Esophagus (tissue), 2 donors: Measurements from ENCODE around the gene CARD14. TPM values are rescaled to one million over a fixed set of nuclear protein-coding genes. Genes with fewer than 3 reads are reported as not detected.
"Not testable (repeated sequence)": the region's sequence is repeated elsewhere in the genome, so short reads cannot be mapped to it uniquely, and the experiment has no call there.

Experiments
- H3K27ac ChIP-seq, 2 donors: one replicate each; pipeline ENCODE4 v1.5.1; 2013; ENCODE audit warnings: low read depth in 2 of 2, mild to moderate bottlenecking in 2 of 2, inconsistent platforms in 1 of 2, low read length in 1 of 2, moderate library complexity in 1 of 2
- H3K27me3 ChIP-seq, 2 donors: one replicate each; pipeline ENCODE4 v1.6.1; 2013; ENCODE audit warnings: low read length in 2 of 2, control low read depth in 1 of 2, mild to moderate bottlenecking in 1 of 2; ENCODE audit not compliant: insufficient read depth in 2 of 2, control insufficient read depth in 1 of 2
- H3K36me3 ChIP-seq, 2 donors: one replicate each; pipeline ENCODE4 v1.6.1; 2013; ENCODE audit warnings: low read length in 1 of 2; ENCODE audit not compliant: control insufficient read depth in 2 of 2, insufficient read depth in 2 of 2
- H3K4me1 ChIP-seq, 2 donors: one replicate each; pipeline ENCODE4 v1.6.1; 2013; ENCODE audit warnings: low read length in 1 of 2; ENCODE audit not compliant: control insufficient read depth in 2 of 2, insufficient read depth in 2 of 2
- H3K4me3 ChIP-seq, 2 donors: one replicate each; pipeline ENCODE4 v1.5.1; 2013; ENCODE audit warnings: low read length in 2 of 2, mild to moderate bottlenecking in 2 of 2, low read depth in 1 of 2, moderate library complexity in 1 of 2
- H3K9me3 ChIP-seq, 2 donors: one replicate each; pipeline ENCODE4 v1.6.1; 2013; ENCODE audit warnings: mild to moderate bottlenecking in 2 of 2, low read depth in 1 of 2, low read length in 1 of 2, moderate library complexity in 1 of 2; ENCODE audit not compliant: control insufficient read depth in 2 of 2, insufficient read depth in 1 of 2
- WGBS, 2 donors: extraction: QIAGEN DNeasy Blood & Tissue Kit; methylation state at CpG; one replicate each; pipeline ENCODE4 v1.1.7; 2013; 5-methylcytosine and 5-hydroxymethylcytosine counted together
- polyA plus RNA-seq, 2 donors: library from polyadenylated mRNA; stranded (reverse); fragments of 200-250 nt; gene quantifications; one replicate each; pipeline ENCODE4 v1.2.3, GENCODE V29; 2013
- donor health status: healthy with polysubstance abuse.
- donor health status: Bipolar disorder and iron deficiency.

The CARD14 gene
- polyA plus RNA-seq, 2 donors: 25.7 to 28.0 TPM

GRCh38 chr17:80243526-80244433 is 74.0 kb downstream of the CARD14 start:
- 93 to 95% methylated on average over 26 of the region's 26 CpGs for WGBS, 2 donors
- Histone ChIP-seq H3K36me3 (peaks cover 0 to 18% of the 10 kb centered on the region in 2 donors), H3K27ac (no peak overlapping the region), H3K27me3 (no peaks in the 10 kb centered on the region), H3K4me3 (no peak overlapping the region), H3K4me1 (no peaks in the 10 kb centered on the region), H3K9me3 (no peaks in the 10 kb centered on the region)

GRCh38 chr17:80244448-80244847 is 74.6 kb downstream of the CARD14 start:
- not testable (repeated sequence) for H3K27me3 ChIP-seq, H3K9me3 ChIP-seq, H3K27ac ChIP-seq, H3K4me1 ChIP-seq, H3K4me3 ChIP-seq
- 96% methylated on average over 6 of the region's 6 CpGs for whole genome bisulfite sequencing, 2 donors
- H3K36me3 ChIP-seq: peaks cover 0 to 21% of the 10 kb centered on the region in 2 donors

- WGBS, 2 donors: 89 to 90% methylated on average over 22 of the region's 22 CpGs
- no peaks in the 10 kb centered on the region for H3K9me3 ChIP-seq
- no peak overlapping the region for H3K27ac ChIP-seq
- H3K27me3 ChIP-seq: no peaks in the 10 kb centered on the region
- no peak overlapping the region for H3K4me3 ChIP-seq
- peaks cover 0 to 21% of the 10 kb centered on the region in 2 donors for H3K36me3 ChIP-seq
- H3K4me1 ChIP-seq: no peaks in the 10 kb centered on the region
These were observed 75.2 kb downstream of the CARD14 start for GRCh38 chr17:80244871-80245509.

GRCh38 chr17:80245566-80246265 is 75.9 kb downstream of the CARD14 start:
- no peaks in the 10 kb centered on the region for H3K9me3 ChIP-seq
- peaks cover 0 to 21% of the 10 kb centered on the region in 2 donors for H3K36me3 ChIP-seq
- no peaks in the 10 kb centered on the region for H3K4me1 ChIP-seq
- no peaks in the 10 kb centered on the region for H3K27me3 ChIP-seq
- WGBS, 2 donors: 91% methylated on average over 27 of the region's 27 CpGs
- H3K4me3 ChIP-seq: no peak overlapping the region
- H3K27ac ChIP-seq: no peak overlapping the region

- peaks cover 0 to 21% of the 10 kb centered on the region in 2 donors for H3K36me3 ChIP-seq
- 93 to 95% methylated on average over 19 of the region's 19 CpGs for WGBS, 2 donors
- H3K4me3 ChIP-seq: no peak overlapping the region
- no peaks in the 10 kb centered on the region for H3K27me3 ChIP-seq
- H3K9me3 ChIP-seq: no peaks in the 10 kb centered on the region
- H3K27ac ChIP-seq: no peak overlapping the region
- H3K4me1 ChIP-seq: no peaks in the 10 kb centered on the region
These were observed 76.4 kb downstream of the CARD14 start for GRCh38 chr17:80246266-80246681.

- H3K36me3 ChIP-seq: peaks cover 0 to 21% of the 10 kb centered on the region in 2 donors
- no peaks in the 10 kb centered on the region for H3K4me1 ChIP-seq
- whole genome bisulfite sequencing, 2 donors: 90 to 95% methylated on average over 8 of the region's 8 CpGs
These were observed 76.9 kb downstream of the CARD14 start for GRCh38 chr17:80246726-80247125.

GRCh38 chr17:80247561-80247960 is 77.7 kb downstream of the CARD14 start:
- Histone ChIP-seq H3K4me3 (no peak overlapping the region), H3K36me3 (peaks cover 0 to 19% of the 10 kb centered on the region in 2 donors), H3K4me1 (no peaks in the 10 kb centered on the region), H3K9me3 (no peaks in the 10 kb centered on the region), H3K27me3 (no peaks in the 10 kb centered on the region), H3K27ac (no peak overlapping the region)
- 85 to 86% methylated on average over 17 of the region's 17 CpGs for WGBS, 2 donors

More at GRCh38 chr17:80246726-80247125, 76.9 kb downstream of the CARD14 start:
- no peak overlapping the region for H3K4me3 ChIP-seq
- no peak overlapping the region for H3K27ac ChIP-seq
- H3K27me3 ChIP-seq: no peaks in the 10 kb centered on the region
- H3K9me3 ChIP-seq: no peaks in the 10 kb centered on the region

- H3K9me3 ChIP-seq: no peaks in the 10 kb centered on the region
- H3K4me3 ChIP-seq: no peak overlapping the region
- no peaks in the 10 kb centered on the region for H3K4me1 ChIP-seq
- H3K27ac ChIP-seq: no peak overlapping the region
- peaks cover 0 to 19% of the 10 kb centered on the region in 2 donors for H3K36me3 ChIP-seq
- 94 to 97% methylated on average over 23 of the region's 23 CpGs for WGBS, 2 donors
- no peaks in the 10 kb centered on the region for H3K27me3 ChIP-seq
These were observed 78.4 kb downstream of the CARD14 start for GRCh38 chr17:80248001-80248893.
